HEK293 (cell line): ENCODE measurements around the gene SAC3D1.
A peak's percentile ranks its signal among the peaks of the same experiment; 100 is the strongest.

ENCODE experiments used
- CTCF ChIA-PET: fragments of 350-600 bp; formaldehyde crosslinking; extraction: SDS; loops from one replicate; lab custom pipeline; 2021; ENCODE audit warnings: antibody characterized with exemption; lab: Yijun Ruan, JAX
- POLR2A ChIA-PET: fragments of 300-600 bp; formaldehyde crosslinking; extraction: SDS; loops from one replicate; lab custom pipeline; 2020; ENCODE audit warnings: antibody characterized with exemption, inconsistent platforms; lab: Yijun Ruan, JAX
- H3K27ac ChIP-seq: fragments of 200-500 bp; sonication (Bioruptor generic); 2 replicates; pipeline ENCODE4 v1.5.1; 2014; ENCODE audit warnings: low read depth, low read length, control low read depth, inconsistent platforms; ENCODE audit errors: extremely low read depth
- H3K36me3 ChIP-seq, 2 experiments: fragments of 200-500 bp in 1 of 2; sonication (Bioruptor generic) in 1 of 2; 1 replicate in 1 of 2; 2 replicates in 1 of 2; pipeline ENCODE4 v1.5.1; 2014 to 2017; ENCODE audit warnings: inconsistent platforms in 2 of 2, low read length in 2 of 2; ENCODE audit not compliant: control insufficient read depth in 2 of 2, insufficient read depth in 1 of 2
- H3K4me1 ChIP-seq: fragments of 200-500 bp; sonication (Bioruptor generic); 2 replicates; pipeline ENCODE4 v1.5.1; 2014; ENCODE audit warnings: mild to moderate bottlenecking, low read length, inconsistent platforms; ENCODE audit not compliant: control insufficient read depth, insufficient read depth
- H3K4me3 ChIP-seq: 2 replicates; pipeline ENCODE4 v1.5.1; 2011; ENCODE audit warnings: low read depth, mild to moderate bottlenecking, control low read depth, low read length, moderate library complexity
- H3K9me3 ChIP-seq: fragments of 200-500 bp; sonication (Bioruptor generic); 2 replicates; pipeline ENCODE4 v1.5.1; 2014; ENCODE audit warnings: low read depth, low read length, inconsistent platforms; ENCODE audit not compliant: control insufficient read depth, insufficient read depth
- HOXD13 ChIP-seq: sonication (generic); formaldehyde crosslinking; IDR thresholded peaks from 2 replicates; pipeline ENCODE4 v1.8.0; 2022; ENCODE audit warnings: missing genetic modification reagents, borderline replicate concordance
- KLF10 ChIP-seq: fragments of 450-650 bp; IDR thresholded peaks from 2 replicates; pipeline ENCODE4 v1.5.1; 2018; ENCODE audit warnings: missing biosample characterization, mild to moderate bottlenecking, missing genetic modification characterization
- SP2 ChIP-seq: fragments of 450-650 bp; formaldehyde crosslinking; IDR thresholded peaks from 2 replicates; pipeline ENCODE4 v1.5.1; 2016; ENCODE audit warnings: missing biosample characterization, missing genetic modification characterization
- YY1 ChIP-seq: fragments of 450-650 bp; formaldehyde crosslinking; IDR thresholded peaks from 2 replicates; pipeline ENCODE4 v1.5.1; 2018; ENCODE audit warnings: missing biosample characterization, missing genetic modification characterization
- ZNF121 ChIP-seq: fragments of 450-650 bp; formaldehyde crosslinking; IDR thresholded peaks from 2 replicates; pipeline ENCODE4 v1.5.1; 2016; ENCODE audit warnings: missing biosample characterization, missing genetic modification characterization
- ZNF132 ChIP-seq: fragments of 450-650 bp; formaldehyde crosslinking; IDR thresholded peaks from 2 replicates; pipeline ENCODE4 v1.5.1; 2017; ENCODE audit warnings: missing biosample characterization, missing genetic modification characterization, borderline replicate concordance
- ZNF140 ChIP-seq: fragments of 450-650 bp; formaldehyde crosslinking; IDR thresholded peaks from 2 replicates; pipeline ENCODE4 v1.5.1; 2016; ENCODE audit warnings: missing biosample characterization, missing genetic modification characterization
- ZNF146 ChIP-seq: fragments of 450-650 bp; formaldehyde crosslinking; IDR thresholded peaks from 2 replicates; pipeline ENCODE4 v1.5.1; 2016; ENCODE audit warnings: missing biosample characterization, missing genetic modification characterization
- ZNF248 ChIP-seq: fragments of 450-650 bp; formaldehyde crosslinking; IDR thresholded peaks from 2 replicates; pipeline ENCODE4 v1.5.1; 2017; ENCODE audit warnings: missing biosample characterization, missing genetic modification characterization
- ZNF391 ChIP-seq: fragments of 450-650 bp; formaldehyde crosslinking; IDR thresholded peaks from 2 replicates; pipeline ENCODE4 v1.5.1; 2016; ENCODE audit warnings: low read depth, missing biosample characterization, missing genetic modification characterization, borderline replicate concordance
- ZNF549 ChIP-seq: fragments of 450-650 bp; IDR thresholded peaks from 2 replicates; pipeline ENCODE4 v1.5.1; 2018; ENCODE audit warnings: missing biosample characterization, missing genetic modification characterization, mild to moderate bottlenecking, inconsistent platforms, moderate library complexity
- ZNF571 ChIP-seq: fragments of 450-650 bp; formaldehyde crosslinking; IDR thresholded peaks from 2 replicates; pipeline ENCODE4 v1.5.0; 2017; ENCODE audit warnings: missing biosample characterization, missing genetic modification characterization
- ZNF585B ChIP-seq: fragments of 450-650 bp; formaldehyde crosslinking; IDR thresholded peaks from 2 replicates; pipeline ENCODE4 v1.5.1; 2016; ENCODE audit warnings: missing biosample characterization, missing genetic modification characterization
- ZNF624 ChIP-seq: fragments of 450-650 bp; formaldehyde crosslinking; IDR thresholded peaks from 2 replicates; pipeline ENCODE4 v1.5.1; 2017; ENCODE audit warnings: missing biosample characterization, missing genetic modification characterization
- ZNF629 ChIP-seq: fragments of 450-650 bp; formaldehyde crosslinking; IDR thresholded peaks from 2 replicates; pipeline ENCODE4 v1.5.1; 2017; ENCODE audit warnings: missing biosample characterization, missing genetic modification characterization
- ZNF777 ChIP-seq: fragments of 450-650 bp; formaldehyde crosslinking; IDR thresholded peaks from 2 replicates; pipeline ENCODE4 v1.5.1; 2017; ENCODE audit warnings: missing biosample characterization, missing genetic modification characterization, borderline replicate concordance
- ZNF843 ChIP-seq: fragments of 450-650 bp; formaldehyde crosslinking; IDR thresholded peaks from 2 replicates; pipeline ENCODE4 v1.5.1; 2016; ENCODE audit warnings: missing biosample characterization, missing genetic modification characterization
- ZSCAN30 ChIP-seq: fragments of 450-650 bp; IDR thresholded peaks from 2 replicates; pipeline ENCODE4 v1.5.1; 2018; ENCODE audit warnings: missing biosample characterization, mild to moderate bottlenecking, missing genetic modification characterization, moderate library complexity
- TF ChIP-seq, protein P1 (sequence below): fragments of 450-650 bp; formaldehyde crosslinking; IDR thresholded peaks from 2 replicates; pipeline ENCODE4 v1.5.1; 2016; ENCODE audit warnings: missing biosample characterization, missing genetic modification characterization
- TF ChIP-seq, protein P2 (sequence below): fragments of 450-650 bp; formaldehyde crosslinking; IDR thresholded peaks from 2 replicates; pipeline ENCODE4 v1.5.1; 2016; ENCODE audit warnings: missing biosample characterization, missing genetic modification characterization

Gene SAC3D1

DNA sequence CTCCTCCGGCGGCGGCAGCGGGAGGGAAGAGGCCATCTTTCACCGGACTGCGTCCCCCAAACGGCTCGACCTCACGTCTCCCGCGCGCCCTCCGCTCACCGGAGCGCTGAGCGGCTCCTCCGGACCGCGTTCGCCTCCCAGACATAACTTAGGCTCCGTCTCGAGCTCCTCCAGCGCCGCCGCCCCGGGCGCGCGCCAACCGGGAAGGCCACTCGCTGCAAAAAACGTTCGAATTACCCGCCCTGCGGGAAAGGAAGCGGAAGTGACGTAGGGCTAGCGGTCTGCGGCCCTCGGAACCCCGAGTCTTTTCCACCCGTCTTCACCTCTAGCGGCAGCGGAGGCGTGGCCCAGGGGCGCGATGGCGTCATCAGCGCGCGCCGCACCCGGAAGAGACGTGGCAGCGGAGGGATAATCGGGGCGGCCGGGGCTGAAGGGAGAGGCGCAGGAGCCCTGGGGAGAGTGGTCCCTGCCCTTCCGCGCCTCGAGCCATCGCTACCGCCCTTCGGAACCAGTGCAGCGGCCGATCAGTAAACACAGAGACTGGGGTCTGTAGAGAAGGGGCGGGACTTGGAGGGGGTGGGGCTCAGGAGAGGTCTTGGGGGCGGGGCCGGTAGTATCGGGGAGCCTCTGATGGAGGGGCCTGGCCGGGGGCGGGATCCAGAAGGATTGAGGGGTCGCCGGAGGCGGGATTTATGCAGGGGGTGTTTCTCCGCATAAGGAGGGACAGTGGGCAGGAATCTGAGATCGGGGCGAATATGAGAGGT, 43.0 kb downstream of the SAC3D1 start, which contains the start of the genes CDCA5 and ZFPL1 (continued):
- TF ChIP-seq ZNF629 (tag by site-specific recombination) = peak; percentile 95
- peak; percentile 90 for TF ChIP-seq SP2
- TF ChIP-seq, protein P1, sequence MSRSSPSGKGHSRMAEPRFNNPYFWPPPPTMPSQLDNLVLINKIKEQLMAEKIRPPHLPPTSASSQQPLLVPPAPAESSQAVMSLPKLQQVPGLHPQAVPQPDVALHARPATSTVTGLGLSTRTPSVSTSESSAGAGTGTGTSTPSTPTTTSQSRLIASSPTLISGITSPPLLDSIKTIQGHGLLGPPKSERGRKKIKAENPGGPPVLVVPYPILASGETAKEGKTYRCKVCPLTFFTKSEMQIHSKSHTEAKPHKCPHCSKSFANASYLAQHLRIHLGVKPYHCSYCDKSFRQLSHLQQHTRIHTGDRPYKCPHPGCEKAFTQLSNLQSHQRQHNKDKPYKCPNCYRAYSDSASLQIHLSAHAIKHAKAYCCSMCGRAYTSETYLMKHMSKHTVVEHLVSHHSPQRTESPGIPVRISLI (tag by site-specific recombination) = peak; percentile 91
- TF ChIP-seq ZNF140 (tag by site-specific recombination) = no peak
- TF ChIP-seq ZNF585B (tag by site-specific recombination) = no peak
- TF ChIP-seq ZNF777 = no peak
- TF ChIP-seq ZSCAN30 = peak; percentile 83
- TF ChIP-seq ZNF571 (tag by site-specific recombination) = no peak
- no peak for TF ChIP-seq ZNF248 (tag by site-specific recombination)
- no peak for TF ChIP-seq ZNF549 (tag by site-specific recombination)

DNA sequence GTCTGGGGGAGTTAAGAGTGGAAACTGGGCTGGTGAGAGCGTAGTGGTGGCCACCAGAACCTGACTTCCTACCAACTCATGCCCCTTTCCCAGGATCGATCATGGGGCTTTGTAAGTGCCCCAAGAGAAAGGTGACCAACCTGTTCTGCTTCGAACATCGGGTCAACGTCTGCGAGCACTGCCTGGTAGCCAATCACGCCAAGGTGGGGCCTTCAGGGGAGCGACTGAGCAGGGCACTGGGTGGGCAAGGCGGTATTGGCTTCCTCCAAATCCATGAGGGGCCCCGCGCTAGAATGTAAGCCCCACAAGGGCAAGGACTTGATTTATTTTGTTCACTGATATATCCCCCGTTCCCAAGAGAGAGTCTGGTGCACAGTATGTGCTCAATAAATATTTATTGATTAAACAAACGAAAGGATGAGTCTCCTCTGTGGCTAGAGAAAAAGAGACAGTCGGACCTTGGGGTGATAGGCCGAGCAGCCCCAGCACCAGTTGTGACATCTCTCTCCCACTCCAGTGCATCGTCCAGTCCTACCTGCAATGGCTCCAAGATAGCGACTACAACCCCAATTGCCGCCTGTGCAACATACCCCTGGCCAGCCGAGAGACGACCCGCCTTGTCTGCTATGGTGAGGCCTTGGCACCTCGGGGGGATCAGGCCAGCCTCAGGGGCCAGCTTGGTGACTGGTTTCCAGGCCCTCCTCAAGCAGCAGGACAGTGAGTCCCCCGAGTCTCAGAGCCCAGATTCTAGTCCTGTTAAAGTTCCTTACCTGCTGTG, 43.8 kb downstream of the SAC3D1 start:
- H3K4me3 ChIP-seq = peak overlapping the region; percentile 92
- peak overlapping the region; percentile 27; the same call in 1 of the 2 replicates for H3K27ac ChIP-seq
- peaks cover 3% of the 10 kb centered on the region; the same call in 1 of the 2 replicates for H3K4me1 ChIP-seq
- H3K36me3 ChIP-seq = peaks cover 5 to 79% of the 10 kb centered on the region in 2 experiments; a peak in 2 of 3 replicates
- POLR2A ChIA-PET = interaction anchor here (0.6 to 1.3 kb wide), 5 partner anchors 9 to 234 kb away, joined by 3 to 5 read pairs (median 5); partner anchors contain the start of genes FAU, MRPL49 and VPS51
- CTCF ChIA-PET = no interaction called here
- H3K9me3 ChIP-seq = no peaks in the 10 kb centered on the region
- TF ChIP-seq ZNF121 (no peak), ZNF132 (tag by site-specific recombination) (no peak), ZNF624 (tag by site-specific recombination) (no peak), ZNF843 (no peak)

DNA sequence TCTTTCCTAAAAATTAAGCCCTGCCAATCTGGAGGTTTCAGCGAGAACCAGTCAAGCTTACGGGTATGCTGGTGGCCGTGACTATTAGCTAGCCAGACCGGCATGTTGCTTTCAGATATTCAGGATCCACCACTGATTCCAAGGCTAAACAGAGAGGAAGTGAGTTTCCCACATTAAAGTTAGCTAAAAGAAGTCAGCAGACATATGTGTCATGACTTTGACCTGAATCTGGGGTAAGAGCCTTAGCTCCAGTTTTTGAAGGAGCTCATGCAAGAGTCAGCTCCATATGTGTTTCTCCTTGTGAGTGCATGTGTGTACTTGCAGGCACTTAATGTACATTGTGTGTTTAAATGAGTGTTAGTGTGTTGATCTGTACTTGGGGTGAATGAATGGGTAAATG, 44.4 kb downstream of the SAC3D1 start:
- H3K9me3 ChIP-seq = no peaks in the 10 kb centered on the region
- TF ChIP-seq ZNF146 (no peak), KLF10 (no peak), YY1 (tag by site-specific recombination) (no peak), ZNF571 (tag by site-specific recombination) (no peak), ZNF391 (tag by site-specific recombination) (no peak), HOXD13 (no peak)
- TF ChIP-seq, protein P2, sequence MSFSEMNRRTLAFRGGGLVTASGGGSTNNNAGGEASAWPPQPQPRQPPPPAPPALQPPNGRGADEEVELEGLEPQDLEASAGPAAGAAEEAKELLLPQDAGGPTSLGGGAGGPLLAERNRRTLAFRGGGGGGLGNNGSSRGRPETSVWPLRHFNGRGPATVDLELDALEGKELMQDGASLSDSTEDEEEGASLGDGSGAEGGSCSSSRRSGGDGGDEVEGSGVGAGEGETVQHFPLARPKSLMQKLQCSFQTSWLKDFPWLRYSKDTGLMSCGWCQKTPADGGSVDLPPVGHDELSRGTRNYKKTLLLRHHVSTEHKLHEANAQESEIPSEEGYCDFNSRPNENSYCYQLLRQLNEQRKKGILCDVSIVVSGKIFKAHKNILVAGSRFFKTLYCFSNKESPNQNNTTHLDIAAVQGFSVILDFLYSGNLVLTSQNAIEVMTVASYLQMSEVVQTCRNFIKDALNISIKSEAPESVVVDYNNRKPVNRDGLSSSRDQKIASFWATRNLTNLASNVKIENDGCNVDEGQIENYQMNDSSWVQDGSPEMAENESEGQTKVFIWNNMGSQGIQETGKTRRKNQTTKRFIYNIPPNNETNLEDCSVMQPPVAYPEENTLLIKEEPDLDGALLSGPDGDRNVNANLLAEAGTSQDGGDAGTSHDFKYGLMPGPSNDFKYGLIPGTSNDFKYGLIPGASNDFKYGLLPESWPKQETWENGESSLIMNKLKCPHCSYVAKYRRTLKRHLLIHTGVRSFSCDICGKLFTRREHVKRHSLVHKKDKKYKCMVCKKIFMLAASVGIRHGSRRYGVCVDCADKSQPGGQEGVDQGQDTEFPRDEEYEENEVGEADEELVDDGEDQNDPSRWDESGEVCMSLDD (tag by site-specific recombination) = no peak
- no peak overlapping the region for H3K27ac ChIP-seq
- peaks cover 3% of the 10 kb centered on the region; the same call in 1 of the 2 replicates for H3K4me1 ChIP-seq
- H3K4me3 ChIP-seq = no peak overlapping the region
- POLR2A ChIA-PET = interaction anchor here (0.6 to 1.3 kb wide), 5 partner anchors 9 to 235 kb away, joined by 3 to 5 read pairs (median 5); partner anchors contain the start of genes FAU, MRPL49 and VPS51
- H3K36me3 ChIP-seq = peaks cover 3 to 74% of the 10 kb centered on the region in 2 experiments; a peak in 2 of 3 replicates
- CTCF ChIA-PET = no interaction called here
